ENCODE results near the gene BTBD17. TPM values are rescaled to one million over a fixed set of nuclear protein-coding genes. Genes with fewer than 3 reads are reported as not detected.

BTBD17 gene
- total and polyA plus RNA-seq, 2 of the 8 experiments (the other 6 are each of a cell fraction or from before 2014, with no cell fraction given): 7.0 to 14.8 TPM

DNA sequence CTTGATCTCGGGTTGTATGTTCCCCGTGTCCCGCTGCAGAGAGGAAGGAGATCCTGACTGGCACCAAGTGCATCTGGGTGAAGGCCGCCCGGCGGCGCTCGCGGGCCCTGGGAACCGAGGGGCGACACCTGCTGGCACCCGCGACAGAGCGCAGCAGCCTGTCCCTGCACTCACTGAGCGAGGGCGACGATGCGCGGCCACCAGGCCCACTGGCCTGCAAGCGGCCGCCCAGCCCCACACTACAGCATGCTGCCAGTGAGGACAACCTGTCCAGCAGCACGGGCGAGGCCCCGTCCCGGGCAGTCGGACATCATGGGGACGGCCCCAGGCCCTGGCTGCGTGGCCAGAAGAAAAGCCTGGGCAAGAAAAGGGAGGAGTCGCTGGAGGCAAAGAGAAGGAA lies 7.5 kb downstream of the BTBD17 start:
- CTCF ChIA-PET (ENCODE audit: partially characterized antibody): interaction anchor here (0.8 to 11.2 kb wide), 14 partner anchors 9 to 134 kb away, joined by 3 to 114 read pairs (median 5); partner anchors contain the start of gene BTBD17
- peaks cover 0 to 10% (median 0%) of the 10 kb centered on the region in 4 experiments; a peak in 1 of 8 replicates for H3K36me3 ChIP-seq (ENCODE audit: control insufficient read depth in 2 of 4, insufficient read depth in 4 of 4, low read length in 3 of 4)
- no peak for FAIRE-seq
- 0 out of 2 replicates have a peak, but pooled peaks have one; percentile 32 for TF ChIP-seq TCF12 (IDR thresholded peaks at IDR 0.05; ENCODE audit: low read depth, low read length)
- TF ChIP-seq TEAD4 (IDR thresholded peaks at IDR 0.05; ENCODE audit: low read depth, low read length): no peak
- TF ChIP-seq ZNF274 (IDR thresholded peaks at IDR 0.05; ENCODE audit: borderline replicate concordance, extremely low read depth, low read length): no peak
- no peak for TF ChIP-seq HDAC6 (IDR thresholded peaks at IDR 0.05; ENCODE audit: low read depth, low read length)
- TF ChIP-seq CHD2 (IDR thresholded peaks at IDR 0.05; ENCODE audit: low read length): no peak
- no peak for TF ChIP-seq KDM1A (IDR thresholded peaks at IDR 0.05; ENCODE audit: borderline replicate concordance, low read length)
- no peak for TF ChIP-seq CHD1 (IDR thresholded peaks at IDR 0.05; ENCODE audit: low read depth, low read length)
- no peak for TF ChIP-seq EZH2 (IDR thresholded peaks at IDR 0.05; ENCODE audit: low read depth, low read length, severe bottlenecking)
- no peak for TF ChIP-seq CBX5 (IDR thresholded peaks at IDR 0.05; ENCODE audit: low read depth, low read length)
- no peak for TF ChIP-seq SAP30 (IDR thresholded peaks at IDR 0.05; ENCODE audit: insufficient read depth, insufficient replicate concordance, low read length)
- TF ChIP-seq RNF2 (IDR thresholded peaks at IDR 0.05; ENCODE audit: borderline replicate concordance, low read depth, low read length, missing control alignments, poor library complexity, severe bottlenecking): no peak
- peak; percentile 30; the same call in 1 of the 2 replicates for TF ChIP-seq TBP (IDR thresholded peaks at IDR 0.05; ENCODE audit: low read depth, low read length)
- TF ChIP-seq SIN3A (conservative IDR thresholded peaks at IDR 0.05 in 1 of 2, IDR thresholded peaks at IDR 0.05 in 1 of 2; ENCODE audit: low read depth in 1 of 2, low read length in 2 of 2): 0 out of 4 replicates have a peak, but pooled peaks of 1 of the 2 experiments have one; percentile 48

More for the DNA sequence above, 7.5 kb downstream of the BTBD17 start:
- DNase-seq (ENCODE audit: low read depth in 1 of 2, low spot score in 2 of 2): peak in 1 of 2 experiments; percentile 92
- Histone ChIP-seq H3K23me2 (ENCODE audit: low read depth, low read length) (peaks cover 2% of the 10 kb centered on the region; the same call in 1 of the 2 replicates), H3K4me1 (replicated peaks in 1 of 4; ENCODE audit: control insufficient read depth in 3 of 4, insufficient read depth in 4 of 4, low read length in 3 of 4) (peaks cover 0 to 8% (median 6%) of the 10 kb centered on the region in 4 experiments; a peak in 5 of 7 replicates), H3K9me3 (ENCODE audit: insufficient read depth in 2 of 2, low read depth in 1 of 2, low read length in 1 of 2) (no peaks in the 10 kb centered on the region), H3K4me3 (ENCODE audit: extremely low read depth in 1 of 4, insufficient read depth in 2 of 4, low read depth in 3 of 4, low read length in 4 of 4) (no peak overlapping the region; a peak in 2 of 8 replicates), H3K56ac (replicated peaks; ENCODE audit: insufficient read length, low read depth, low read length) (no peak overlapping the region), H4K5ac (ENCODE audit: insufficient read length, low read depth, low read length) (no peak overlapping the region), H2AK5ac (ENCODE audit: low read depth, low read length) (no peak overlapping the region), H2BK12ac (ENCODE audit: low read depth, low read length) (no peak overlapping the region), H3K9ac (replicated peaks in 1 of 4; ENCODE audit: extremely low read depth in 1 of 4, low read depth in 3 of 4, low read length in 3 of 4) (no peak overlapping the region), H3K4me2 (ENCODE audit: insufficient read depth in 1 of 2, low read depth in 2 of 2, low read length in 2 of 2) (peak overlapping the region in 1 of 2 experiments; percentile 55; a peak in 3 of 4 replicates), H3K27me3 (replicated peaks in 1 of 4; ENCODE audit: control insufficient read depth in 3 of 4, extremely low read depth in 1 of 4, insufficient read depth in 3 of 4, low read length in 3 of 4) (peaks cover 16 to 49% (median 33%) of the 10 kb centered on the region in 4 experiments), H4K8ac (ENCODE audit: extremely low read depth, insufficient read depth, low read length) (peak overlapping the region; percentile 35; the same call in 1 of the 2 replicates), H3K14ac (ENCODE audit: insufficient read length) (no peak overlapping the region), H2AFZ (ENCODE audit: low read length) (no peak overlapping the region), H2BK5ac (ENCODE audit: low read depth, low read length) (no peak overlapping the region), H3K4ac (replicated peaks; ENCODE audit: insufficient read length, low read depth, low read length) (no peak overlapping the region), H3K79me1 (ENCODE audit: low read depth, low read length) (no peaks in the 10 kb centered on the region), H4K91ac (replicated peaks; ENCODE audit: insufficient read length, low read length) (peak overlapping the region; percentile 42), H2BK120ac (replicated peaks; ENCODE audit: low read depth, low read length) (no peak overlapping the region), H3K23ac (ENCODE audit: insufficient read length) (no peak overlapping the region), H3K18ac (ENCODE audit: extremely low read depth, low read length) (no peak overlapping the region), H4K20me1 (replicated peaks in 1 of 2; ENCODE audit: control insufficient read depth in 1 of 2, insufficient read depth in 2 of 2, low read length in 2 of 2) (peaks cover 0 to 3% of the 10 kb centered on the region in 2 experiments), H3K79me2 (ENCODE audit: control insufficient read depth in 1 of 2, insufficient read depth in 2 of 2, low read length in 2 of 2) (no peaks in the 10 kb centered on the region), H3K27ac (ENCODE audit: low read depth, low read length) (no peak overlapping the region), H2BK15ac (ENCODE audit: low read length) (0 out of 2 replicates have a peak overlapping the region, but pooled peaks have one; percentile 61), H2BK20ac (ENCODE audit: low read length) (no peak overlapping the region)
- WGBS, 2 experiments (ENCODE audit: extremely low coverage in 1 of 2, insufficient coverage in 1 of 2, insufficient read length in 1 of 2, insufficient replicate concordance in 2 of 2, low coverage in 1 of 2, low lambda C conversion rate in 2 of 2, missing lambda C conversion rate in 1 of 2): 17% methylated on average over 29 of the region's 29 CpGs; no CpG with 5 or more reads in 1 of the 2 experiments
- POLR2A ChIA-PET (ENCODE audit: partially characterized antibody): no interaction called here
